Suprapubic skin (tissue), 4 donors: ENCODE measurements around the gene RPS6KA2.

Experiments
- EP300 ChIP-seq: sonication (generic); formaldehyde crosslinking; IDR thresholded peaks from one replicate; pipeline ENCODE4 v1.6.1; 2017; ENCODE audit warnings: antibody characterized with exemption
- POLR2A ChIP-seq, 2 donors: fragments of 450-650 bp; IDR thresholded peaks; one replicate each; pipeline ENCODE4 v1.6.1; 2017; ENCODE audit warnings: antibody characterized with exemption in 2 of 2, mild to moderate bottlenecking in 2 of 2, moderate library complexity in 2 of 2
- POLR2AphosphoS5 ChIP-seq, 3 donors: sonication (generic); formaldehyde crosslinking; IDR thresholded peaks; one replicate each; pipeline ENCODE4 v1.6.1; 2017; ENCODE audit warnings: antibody characterized with exemption in 3 of 3

DNA sequence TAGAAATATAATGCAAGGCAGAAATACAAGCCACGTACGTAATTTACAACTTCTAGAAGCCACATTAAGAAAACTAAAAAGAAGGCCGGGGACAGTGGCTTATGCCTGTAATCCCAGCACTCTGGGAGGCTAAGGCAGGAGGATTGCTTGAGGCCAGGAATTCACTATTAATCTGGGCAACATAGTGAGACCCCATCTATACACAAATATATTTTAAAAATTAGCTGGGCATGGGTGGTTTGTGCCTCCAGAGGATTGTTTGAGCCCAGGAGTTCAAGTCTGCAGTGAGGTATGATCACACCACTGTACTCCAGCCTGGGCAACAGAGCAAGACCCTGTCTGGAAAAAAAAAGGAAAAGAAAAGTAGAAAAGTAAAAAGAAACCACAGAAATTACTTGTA lies 256.6 kb downstream of the RPS6KA2 start:
- TF ChIP-seq POLR2AphosphoS5 (IDR thresholded peaks at IDR 0.05) (no peak), POLR2A (IDR thresholded peaks at IDR 0.05) (no peak), EP300 (no peak)
